CD4-positive, alpha-beta memory T cell (primary cell): ENCODE data around the gene HBS1L. TPM values are rescaled to one million over a fixed set of nuclear protein-coding genes. Genes with fewer than 3 reads are reported as not detected.

Source experiments
- CTCF ChIA-PET: fragments of 350-600 bp; sonication (Branson Sonifier 250); formaldehyde crosslinking; loops from one replicate; lab custom pipeline; 2021; ENCODE audit warnings: inconsistent platforms; ENCODE audit not compliant: partially characterized antibody; lab: Charles Lee
- POLR2A ChIA-PET: fragments of 350-600 bp; sonication (Branson Sonifier 250); formaldehyde crosslinking; loops from one replicate; lab custom pipeline; 2021; ENCODE audit not compliant: partially characterized antibody; lab: Charles Lee
- DNase-seq, 5 donors: peaks; one replicate each; pipeline versions ENCODE4 v3.0.0 to v3.0.0-alpha.2; 2020 to 2022; ENCODE audit warnings: mixed read lengths in 1 of 5
- H3K27ac ChIP-seq: one replicate; pipeline ENCODE4 v1.7.0; 2013; ENCODE audit warnings: low read depth, low read length
- H3K27me3 ChIP-seq: 2 replicates; pipeline ENCODE4 v1.7.0; 2013; ENCODE audit warnings: mild to moderate bottlenecking, low read length, moderate library complexity; ENCODE audit not compliant: insufficient read depth
- H3K36me3 ChIP-seq: 2 replicates; pipeline ENCODE4 v1.7.0; 2013; ENCODE audit warnings: mild to moderate bottlenecking, low read length, moderate library complexity; ENCODE audit not compliant: insufficient read depth
- H3K4me1 ChIP-seq: 2 replicates; pipeline ENCODE4 v1.7.0; 2013; ENCODE audit warnings: mild to moderate bottlenecking, low read length, moderate library complexity; ENCODE audit not compliant: insufficient read depth
- H3K4me3 ChIP-seq, 2 donors: one replicate each; pipeline ENCODE4 v1.7.0; 2013; ENCODE audit warnings: low read length in 2 of 2, mild to moderate bottlenecking in 1 of 2
- H3K9me3 ChIP-seq, 2 donors: one replicate each; pipeline ENCODE4 v1.7.0; 2013; ENCODE audit warnings: low read length in 2 of 2, control low read depth in 1 of 2; ENCODE audit not compliant: control insufficient read depth in 1 of 2
- H3K27ac Mint-ChIP-seq, 7 donors: one replicate each; pipeline ENCODE4 v1.8.0; 2020 to 2021; ENCODE audit warnings: mixed read lengths in 7 of 7, mild to moderate bottlenecking in 6 of 7, inconsistent platforms in 3 of 7, moderate library complexity in 3 of 7
- H3K27me3 Mint-ChIP-seq, 2 donors: one replicate each; pipeline ENCODE4 v1.8.0; 2020 to 2021; ENCODE audit warnings: mixed read lengths in 2 of 2
- H3K36me3 Mint-ChIP-seq, 2 donors: one replicate each; pipeline ENCODE4 v1.8.0; 2020 to 2021; ENCODE audit warnings: mixed read lengths in 2 of 2, inconsistent platforms in 1 of 2, mild to moderate bottlenecking in 1 of 2
- H3K4me1 Mint-ChIP-seq, 4 donors: one replicate each; pipeline ENCODE4 v1.8.0; 2020 to 2021; ENCODE audit warnings: mixed read lengths in 4 of 4, mild to moderate bottlenecking in 1 of 4
- H3K4me3 Mint-ChIP-seq, 8 donors: one replicate each; pipeline ENCODE4 v1.8.0; 2020 to 2021; ENCODE audit warnings: mixed read lengths in 8 of 8, mild to moderate bottlenecking in 7 of 8, moderate library complexity in 6 of 8, inconsistent platforms in 3 of 8
- H3K9me3 Mint-ChIP-seq, 8 donors: one replicate each; pipeline ENCODE4 v1.8.0; 2020 to 2021; ENCODE audit warnings: mixed read lengths in 8 of 8, mild to moderate bottlenecking in 5 of 8, inconsistent platforms in 3 of 8, moderate library complexity in 1 of 8
- intact Hi-C: fragments of 100-400 bp; cut with micrococcal nuclease; formaldehyde crosslinking; loops from one replicate; pipeline ENCODE4 v1.15.1; 2023
- polyA plus RNA-seq, 2 donors: library from polyadenylated mRNA; unstranded; fragments of 300-500 nt; fragmentation: Illumina TruSeq; gene quantifications; one replicate each; pipeline ENCODE4 v1.2.3, GENCODE V29; 2021
- total RNA-seq, 2 experiments: library from RNA; stranded (reverse); gene quantifications; one replicate each; pipeline ENCODE4 v1.2.3, GENCODE V29; 2021

HBS1L gene
- total and polyA plus RNA-seq, 4 experiments from 2014 or later, result 49.0 to 69.9 (median 61.7) TPM

- DNase-seq, result no peak
- CTCF ChIA-PET, result interaction anchor here (0.7 to 1.6 kb wide), 5 partner anchors 45 to 123 kb away, joined by 3 to 4 read pairs (median 3); no protein-coding TSS in a partner anchor
- Mint-ChIP-seq H3K27ac (peak overlapping the region in 4 of 7 donors; percentile 9 to 62 (median 20)), H3K4me3 (peak overlapping the region in 4 of 8 donors; percentile 9 to 62 (median 28)), H3K27me3 (no peaks in the 10 kb centered on the region), H3K4me1 (peaks cover 32 to 48% (median 37%) of the 10 kb centered on the region in 4 donors), H3K9me3 (no peaks in the 10 kb centered on the region), H3K36me3 (peaks cover 7 to 9% of the 10 kb centered on the region in 2 donors)
- H3K4me3 ChIP-seq, result no peak overlapping the region
- H3K27ac ChIP-seq, result no peak overlapping the region
- POLR2A ChIA-PET, result interaction anchor here (2.0 kb wide), 1 partner anchor 33 kb away, joined by 8 read pairs; the partner anchor contains the start of gene HBS1L
- H3K27me3 ChIP-seq, result no peaks in the 10 kb centered on the region
- H3K36me3 ChIP-seq, result no peaks in the 10 kb centered on the region
- intact Hi-C loops, result no loop called here
- H3K4me1 ChIP-seq, result peaks cover 38% of the 10 kb centered on the region
- no peaks in the 10 kb centered on the region for H3K9me3 ChIP-seq
These were observed 32.4 kb downstream of the HBS1L start for GRCh38 chr6:135022050-135022697.

GRCh38 chr6:135021310-135022049 is 33.1 kb downstream of the HBS1L start:
- no peaks in the 10 kb centered on the region for H3K27me3 ChIP-seq
- H3K27me3 Mint-ChIP-seq, result no peaks in the 10 kb centered on the region
- intact Hi-C loops, result no loop called here
- ChIA-PET POLR2A (interaction anchor here (2.0 kb wide), 1 partner anchor 33 kb away, joined by 8 read pairs; the partner anchor contains the start of gene HBS1L), CTCF (interaction anchor here (0.7 to 1.6 kb wide), 5 partner anchors 44 to 123 kb away, joined by 3 to 4 read pairs (median 3); no protein-coding TSS in a partner anchor)
- H3K36me3 Mint-ChIP-seq, result peaks cover 6 to 9% of the 10 kb centered on the region in 2 donors
- peaks cover 33 to 51% (median 36%) of the 10 kb centered on the region in 4 donors for H3K4me1 Mint-ChIP-seq
- H3K36me3 ChIP-seq, result no peaks in the 10 kb centered on the region
- H3K9me3 Mint-ChIP-seq, result no peaks in the 10 kb centered on the region
- DNase-seq, result no peak
- no peak overlapping the region for H3K4me3 ChIP-seq
- H3K4me1 ChIP-seq, result peaks cover 38% of the 10 kb centered on the region
- peak overlapping the region in 5 of 8 donors; percentile 2 to 62 (median 9) for H3K4me3 Mint-ChIP-seq
- H3K27ac ChIP-seq, result no peak overlapping the region
- H3K27ac Mint-ChIP-seq, result peak overlapping the region in 4 of 7 donors; percentile 3 to 62 (median 16)
- no peaks in the 10 kb centered on the region for H3K9me3 ChIP-seq

- Histone ChIP-seq H3K27me3 (no peaks in the 10 kb centered on the region), H3K9me3 (no peaks in the 10 kb centered on the region), H3K4me3 (no peak overlapping the region), H3K36me3 (no peaks in the 10 kb centered on the region), H3K27ac (no peak overlapping the region), H3K4me1 (peaks cover 53% of the 10 kb centered on the region)
- POLR2A ChIA-PET, result interaction anchor here (1.2 kb wide), 1 partner anchor 36 kb away, joined by 5 read pairs; the partner anchor contains the start of gene HBS1L
- H3K4me1 Mint-ChIP-seq, result peaks cover 34 to 59% (median 37%) of the 10 kb centered on the region in 4 donors
- intact Hi-C loops, result no loop called here
- H3K9me3 Mint-ChIP-seq, result no peaks in the 10 kb centered on the region
- H3K27me3 Mint-ChIP-seq, result no peaks in the 10 kb centered on the region
- H3K27ac Mint-ChIP-seq, result peak overlapping the region in 1 of 7 donors; percentile 59
- CTCF ChIA-PET, result interaction anchor here (0.9 kb wide), 1 partner anchor 165 kb away, joined by 3 read pairs; no protein-coding TSS in a partner anchor
- H3K4me3 Mint-ChIP-seq, result no peak overlapping the region
- H3K36me3 Mint-ChIP-seq, result no peaks in the 10 kb centered on the region
- DNase-seq, result no peak
These were observed 35.7 kb downstream of the HBS1L start for GRCh38 chr6:135018941-135019340.

GRCh38 chr6:135018052-135018451 is 36.6 kb downstream of the HBS1L start:
- intact Hi-C loops, result no loop called here
- Mint-ChIP-seq H3K36me3 (no peaks in the 10 kb centered on the region), H3K4me3 (peak overlapping the region in 3 of 8 donors; percentile 5 to 32 (median 8)), H3K4me1 (peaks cover 41 to 68% (median 45%) of the 10 kb centered on the region in 4 donors), H3K9me3 (no peaks in the 10 kb centered on the region), H3K27ac (no peak overlapping the region), H3K27me3 (no peaks in the 10 kb centered on the region)
- Histone ChIP-seq H3K4me1 (peaks cover 62% of the 10 kb centered on the region), H3K9me3 (no peaks in the 10 kb centered on the region), H3K27me3 (no peaks in the 10 kb centered on the region), H3K27ac (no peak overlapping the region), H3K4me3 (no peak overlapping the region), H3K36me3 (no peaks in the 10 kb centered on the region)
- ChIA-PET POLR2A (no interaction called here), CTCF (no interaction called here)
- no peak for DNase-seq

GRCh38 chr6:135014353-135014832 is 40.2 kb downstream of the HBS1L start:
- ChIA-PET POLR2A (interaction anchor here (1.0 kb wide), 1 partner anchor 40 kb away, joined by 4 read pairs; the partner anchor contains the start of gene HBS1L), CTCF (no interaction called here)
- H3K4me1 ChIP-seq, result peaks cover 42% of the 10 kb centered on the region
- no peaks in the 10 kb centered on the region for H3K9me3 ChIP-seq
- Mint-ChIP-seq H3K4me3 (peak overlapping the region; percentile 17 to 78 (median 69)), H3K4me1 (peaks cover 37 to 60% (median 47%) of the 10 kb centered on the region in 4 donors), H3K36me3 (peaks cover 1 to 4% of the 10 kb centered on the region in 2 donors), H3K9me3 (no peaks in the 10 kb centered on the region), H3K27ac (peak overlapping the region; percentile 19 to 92 (median 90)), H3K27me3 (no peaks in the 10 kb centered on the region)
- intact Hi-C loops, result loop anchor here (5.0 kb wide), 1 partner anchor 78 kb away; no protein-coding TSS in a partner anchor
- no peaks in the 10 kb centered on the region for H3K27me3 ChIP-seq
- no peaks in the 10 kb centered on the region for H3K36me3 ChIP-seq
- H3K27ac ChIP-seq, result peak overlapping the region; percentile 22
- DNase-seq, result peak; percentile 38 to 50 (median 39)
- H3K4me3 ChIP-seq, result peak overlapping the region in 1 of 2 donors; percentile 32

- no peaks in the 10 kb centered on the region for H3K9me3 Mint-ChIP-seq
- Histone ChIP-seq H3K9me3 (no peaks in the 10 kb centered on the region), H3K27me3 (no peaks in the 10 kb centered on the region), H3K27ac (no peak overlapping the region), H3K4me3 (no peak overlapping the region), H3K36me3 (no peaks in the 10 kb centered on the region), H3K4me1 (peaks cover 33% of the 10 kb centered on the region)
- H3K4me3 Mint-ChIP-seq, result peak overlapping the region in 2 of 8 donors; percentile 32 to 66
- ChIA-PET CTCF (interaction anchor here (0.6 to 1.2 kb wide), 4 partner anchors 9 to 33 kb away, joined by 3 to 4 read pairs (median 3); no protein-coding TSS in a partner anchor), POLR2A (no interaction called here)
- H3K27me3 Mint-ChIP-seq, result no peaks in the 10 kb centered on the region
- peak overlapping the region in 6 of 7 donors; percentile 21 to 90 (median 62) for H3K27ac Mint-ChIP-seq
- no peak for DNase-seq
- intact Hi-C loops, result loop anchor here (5.0 kb wide), 1 partner anchor 79 kb away; no protein-coding TSS in a partner anchor
- H3K4me1 Mint-ChIP-seq, result peaks cover 40 to 54% (median 47%) of the 10 kb centered on the region in 4 donors
- peaks cover 4 to 9% of the 10 kb centered on the region in 2 donors for H3K36me3 Mint-ChIP-seq
These were observed 41.4 kb downstream of the HBS1L start for GRCh38 chr6:135013211-135013610.
